H9 (cell line): Measurements from ENCODE around the gene TTC13. TPM values are rescaled to one million over a fixed set of nuclear protein-coding genes. Genes with fewer than 3 reads are reported as not detected.

ENCODE experiments used
- DNase-seq: peaks from one replicate; pipeline ENCODE4 v3.0.0-alpha.2; 2017
- H2AFZ ChIP-seq: one replicate; pipeline ENCODE4 v1.6.1; 2013; ENCODE audit warnings: mild to moderate bottlenecking, low read length, control low read depth, moderate library complexity
- H2AK5ac ChIP-seq: 2 replicates; pipeline ENCODE4 v1.6.1; 2013; ENCODE audit warnings: low read length, control low read depth, mixed read lengths; ENCODE audit not compliant: insufficient read length
- H2BK120ac ChIP-seq: one replicate; pipeline ENCODE4 v1.6.1; 2013; ENCODE audit warnings: low read depth, mild to moderate bottlenecking, low read length, control low read depth, inconsistent platforms; ENCODE audit not compliant: poor library complexity, severe bottlenecking
- H2BK12ac ChIP-seq: 2 replicates; pipeline ENCODE4 v1.6.1; 2013; ENCODE audit warnings: low read length, control low read depth, mixed read lengths, low read depth; ENCODE audit not compliant: insufficient read length
- H2BK15ac ChIP-seq: 2 replicates; pipeline ENCODE4 v1.6.1; 2013; ENCODE audit warnings: low read depth, low read length, control low read depth
- H2BK20ac ChIP-seq: one replicate; pipeline ENCODE4 v1.6.1; 2013; ENCODE audit warnings: low read depth, mild to moderate bottlenecking, low read length, control low read depth, inconsistent platforms; ENCODE audit not compliant: poor library complexity, severe bottlenecking
- H2BK5ac ChIP-seq: 2 replicates; pipeline ENCODE4 v1.6.1; 2013; ENCODE audit warnings: low read length, control low read depth, mixed read lengths; ENCODE audit not compliant: insufficient read length
- H3K14ac ChIP-seq: 2 replicates; pipeline ENCODE4 v1.6.1; 2013; ENCODE audit warnings: low read length, control low read depth; ENCODE audit not compliant: insufficient read depth
- H3K18ac ChIP-seq: 2 replicates; pipeline ENCODE4 v1.6.1; 2013; ENCODE audit warnings: low read depth, mild to moderate bottlenecking, mixed read lengths, low read length, control low read depth; ENCODE audit not compliant: insufficient read length
- H3K23ac ChIP-seq: 2 replicates; pipeline ENCODE4 v1.6.1; 2013; ENCODE audit warnings: low read length, control low read depth, mixed read lengths, low read depth; ENCODE audit not compliant: insufficient read length
- H3K23me2 ChIP-seq: 2 replicates; pipeline ENCODE4 v1.6.1; 2013; ENCODE audit warnings: low read depth, mild to moderate bottlenecking, mixed read lengths, low read length, control low read depth; ENCODE audit not compliant: insufficient read length, poor library complexity, severe bottlenecking
- H3K27ac ChIP-seq: 2 replicates; pipeline ENCODE4 v1.5.1; 2013; ENCODE audit warnings: low read length, control low read depth, mixed read lengths, low read depth; ENCODE audit not compliant: insufficient read length
- H3K27me3 ChIP-seq: 2 replicates; pipeline ENCODE4 v1.6.1; 2013; ENCODE audit warnings: low read length, control low read depth, inconsistent platforms; ENCODE audit not compliant: insufficient read depth
- H3K4ac ChIP-seq: 2 replicates; pipeline ENCODE4 v1.6.1; 2013; ENCODE audit warnings: low read depth, mild to moderate bottlenecking, control low read depth, inconsistent platforms, low read length, moderate library complexity
- H3K4me1 ChIP-seq: 2 replicates; pipeline ENCODE4 v1.6.1; 2013; ENCODE audit warnings: low read length, control low read depth, inconsistent platforms; ENCODE audit not compliant: insufficient read depth
- H3K4me2 ChIP-seq: 2 replicates; pipeline ENCODE4 v1.6.1; 2013; ENCODE audit warnings: low read length, control low read depth, mixed read lengths; ENCODE audit not compliant: insufficient read length, insufficient read depth
- H3K56ac ChIP-seq: 2 replicates; pipeline ENCODE4 v1.6.1; 2013; ENCODE audit warnings: low read depth, mild to moderate bottlenecking, mixed read lengths, low read length, control low read depth; ENCODE audit not compliant: insufficient read length
- H3K79me1 ChIP-seq: 2 replicates; pipeline ENCODE4 v1.6.1; 2013; ENCODE audit warnings: low read depth, mild to moderate bottlenecking, moderate library complexity, low read length, control low read depth, inconsistent platforms; ENCODE audit not compliant: insufficient read depth, poor library complexity, severe bottlenecking
- H3K79me2 ChIP-seq: 2 replicates; pipeline ENCODE4 v1.6.1; 2013; ENCODE audit warnings: low read length, control low read depth, inconsistent platforms; ENCODE audit not compliant: insufficient read depth
- H3K9ac ChIP-seq: 2 replicates; pipeline ENCODE4 v1.6.1; 2013; ENCODE audit warnings: low read length, control low read depth, mixed read lengths; ENCODE audit not compliant: insufficient read length; ENCODE audit errors: extremely low read depth
- H3K9me3 ChIP-seq: one replicate; pipeline ENCODE4 v1.6.1; 2013; ENCODE audit warnings: low read depth, low read length, inconsistent platforms; ENCODE audit not compliant: control insufficient read depth
- H3T11ph ChIP-seq: one replicate; pipeline ENCODE4 v1.6.1; 2013; ENCODE audit warnings: mild to moderate bottlenecking, low read length, control low read depth, inconsistent platforms
- H4K20me1 ChIP-seq: one replicate; pipeline ENCODE4 v1.6.1; 2013; ENCODE audit not compliant: control insufficient read depth, insufficient read length, insufficient read depth
- H4K5ac ChIP-seq: 2 replicates; pipeline ENCODE4 v1.6.1; 2013; ENCODE audit warnings: low read depth, mild to moderate bottlenecking, mixed read lengths, low read length, control low read depth; ENCODE audit not compliant: insufficient read length
- H4K8ac ChIP-seq: replicated peaks from 2 replicates; pipeline ENCODE4 v1.6.1; 2013; ENCODE audit warnings: low read length, control low read depth, mixed read lengths, low read depth; ENCODE audit not compliant: insufficient read length
- H4K91ac ChIP-seq: 2 replicates; pipeline ENCODE4 v1.6.1; 2013; ENCODE audit warnings: low read depth, mild to moderate bottlenecking, moderate library complexity, mixed read lengths, low read length, control low read depth; ENCODE audit not compliant: insufficient read length
- H3K27ac Mint-ChIP-seq, 3 experiments: 2 replicates in 2 of 3; 3 replicates in 1 of 3; pipeline ENCODE4 v1.8.0; 2020 to 2021; ENCODE audit warnings: mixed read lengths in 3 of 3, mild to moderate bottlenecking in 1 of 3, moderate library complexity in 1 of 3
- H3K27me3 Mint-ChIP-seq: 2 replicates; pipeline ENCODE4 v1.8.0; 2021; ENCODE audit warnings: low read depth, mild to moderate bottlenecking, moderate library complexity, mixed read lengths
- H3K36me3 Mint-ChIP-seq, 3 experiments: 2 replicates in 2 of 3; 3 replicates in 1 of 3; pipeline ENCODE4 v1.8.0; 2020 to 2021; ENCODE audit warnings: low read depth in 3 of 3, mixed read lengths in 3 of 3; ENCODE audit not compliant: insufficient read depth in 1 of 3
- H3K4me1 Mint-ChIP-seq, 2 experiments: 2 replicates each; pipeline ENCODE4 v1.8.0; 2020; ENCODE audit warnings: mixed read lengths in 2 of 2
- H3K4me3 Mint-ChIP-seq, 2 experiments: 2 replicates in 1 of 2; 3 replicates in 1 of 2; pipeline ENCODE4 v1.8.0; 2020 to 2021; ENCODE audit warnings: mild to moderate bottlenecking in 2 of 2, mixed read lengths in 2 of 2, moderate library complexity in 1 of 2
- H3K9me3 Mint-ChIP-seq, 2 experiments: 2 replicates in 1 of 2; 3 replicates in 1 of 2; pipeline ENCODE4 v1.8.0; 2020; ENCODE audit warnings: mild to moderate bottlenecking in 2 of 2, mixed read lengths in 2 of 2, moderate library complexity in 1 of 2
- CTCF ChIP-seq: fragments of 200-600 bp; sonication (generic); conservative IDR thresholded peaks from 3 replicates; pipeline ENCODE4 v1.8.0; 2021; ENCODE audit warnings: antibody characterized with exemption, mild to moderate bottlenecking
- WGBS: extraction: QIAGEN DNeasy Blood & Tissue Kit; methylation state at CpG from one replicate; pipeline ENCODE4 v1.1.7; 2013; ENCODE audit warnings: missing lambda C conversion rate, low lambda C conversion rate, mixed read lengths; ENCODE audit not compliant: insufficient read length; ENCODE audit errors: extremely low coverage; 5-methylcytosine and 5-hydroxymethylcytosine counted together
- total RNA-seq: library from RNA; stranded (reverse); gene quantifications from 2 replicates; pipeline ENCODE4 v1.2.1, GENCODE V29; 2021

The TTC13 gene
- total RNA-seq, 1 experiment from 2014 or later, result 7.6 TPM

- Histone ChIP-seq H3K23ac (no peak overlapping the region), H3T11ph (no peak overlapping the region), H3K9ac (no peak overlapping the region), H2BK12ac (no peak overlapping the region), H4K20me1 (no peaks in the 10 kb centered on the region), H3K56ac (no peak overlapping the region), H3K27ac (no peak overlapping the region), H3K4ac (no peak overlapping the region), H4K8ac (no peak overlapping the region), H2BK120ac (no peak overlapping the region), H4K91ac (no peak overlapping the region), H3K27me3 (peaks cover 66% of the 10 kb centered on the region), H3K23me2 (peaks cover 6% of the 10 kb centered on the region), H3K14ac (no peak overlapping the region), H2BK15ac (no peak overlapping the region), H2BK20ac (no peak overlapping the region), H3K18ac (no peak overlapping the region), H3K4me2 (no peak overlapping the region), H2AK5ac (no peak overlapping the region), H3K79me1 (no peaks in the 10 kb centered on the region), H2AFZ (no peak overlapping the region), H2BK5ac (no peak overlapping the region), H3K9me3 (no peaks in the 10 kb centered on the region), H3K4me1 (0 out of 2 replicates have a peak, but pooled peaks cover 2% of the 10 kb centered on the region), H3K79me2 (no peaks in the 10 kb centered on the region), H4K5ac (no peak overlapping the region)
- H3K4me1 Mint-ChIP-seq, result peaks cover 24 to 34% of the 10 kb centered on the region in 2 experiments
- no peak for DNase-seq
- TF ChIP-seq CTCF, result no peak
- no peak overlapping the region for H3K4me3 Mint-ChIP-seq
- no peaks in the 10 kb centered on the region; a peak in 1 of 5 replicates for H3K9me3 Mint-ChIP-seq
- peaks cover 0 to 7% (median 5%) of the 10 kb centered on the region in 3 experiments; a peak in 5 of 7 replicates for H3K36me3 Mint-ChIP-seq
- H3K27me3 Mint-ChIP-seq, result peaks cover under 1% of the 10 kb centered on the region
- no peak overlapping the region for H3K27ac Mint-ChIP-seq
- no CpG with 5 or more reads among the region's 5 CpGs for WGBS
Measured at GRCh38 chr1:230983811-230984210, 5.2 kb upstream of the TTC13 start.
